Pons (tissue), 1 donor: ENCODE measurements around the gene LARP4B.

ENCODE experiments used
- DNase-seq: peaks from one replicate; pipeline ENCODE4 v3.0.0-alpha.2; 2016; ENCODE audit warnings: low spot score

Gene LARP4B

DNA sequence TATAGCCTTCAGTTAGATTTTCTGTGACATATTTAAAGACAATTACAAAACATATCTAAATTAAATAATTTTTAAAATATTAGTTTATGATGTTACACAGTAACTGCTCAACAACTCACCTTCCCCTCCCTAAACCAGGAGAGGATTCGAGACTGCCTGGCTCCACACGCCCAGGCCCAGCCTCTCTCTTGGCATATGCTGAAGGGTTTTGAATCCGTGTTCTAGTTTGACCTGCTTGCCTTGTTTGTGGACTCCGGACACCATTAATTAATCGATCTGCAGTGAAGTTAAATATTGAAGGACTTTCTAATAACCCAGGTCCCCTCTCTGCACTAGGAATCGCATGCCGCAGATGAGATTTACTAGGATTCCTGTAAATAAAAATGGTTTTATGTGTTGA is 106.6 kb downstream of the LARP4B start:
- DNase-seq, result no peak

DNA sequence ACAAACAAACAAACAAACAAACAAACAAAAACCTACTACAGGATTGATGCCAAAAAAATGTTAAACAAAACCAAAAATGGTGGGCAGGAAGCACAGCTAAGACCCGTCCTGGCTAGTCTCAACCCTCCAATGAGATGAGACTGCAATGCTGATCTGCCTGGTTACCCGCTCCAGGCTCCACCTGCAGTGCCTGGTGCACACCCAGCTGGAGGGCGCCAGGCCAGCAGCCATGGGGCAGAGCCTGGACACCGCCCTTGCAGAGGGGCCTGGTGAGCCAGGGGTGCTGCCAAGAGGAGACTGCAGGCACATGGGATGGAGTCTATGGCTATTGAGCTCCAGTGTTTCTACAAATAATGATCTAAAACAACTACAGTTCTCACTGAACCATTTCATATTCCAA is 107.0 kb downstream of the LARP4B start:
- DNase-seq, result no peak

DNA sequence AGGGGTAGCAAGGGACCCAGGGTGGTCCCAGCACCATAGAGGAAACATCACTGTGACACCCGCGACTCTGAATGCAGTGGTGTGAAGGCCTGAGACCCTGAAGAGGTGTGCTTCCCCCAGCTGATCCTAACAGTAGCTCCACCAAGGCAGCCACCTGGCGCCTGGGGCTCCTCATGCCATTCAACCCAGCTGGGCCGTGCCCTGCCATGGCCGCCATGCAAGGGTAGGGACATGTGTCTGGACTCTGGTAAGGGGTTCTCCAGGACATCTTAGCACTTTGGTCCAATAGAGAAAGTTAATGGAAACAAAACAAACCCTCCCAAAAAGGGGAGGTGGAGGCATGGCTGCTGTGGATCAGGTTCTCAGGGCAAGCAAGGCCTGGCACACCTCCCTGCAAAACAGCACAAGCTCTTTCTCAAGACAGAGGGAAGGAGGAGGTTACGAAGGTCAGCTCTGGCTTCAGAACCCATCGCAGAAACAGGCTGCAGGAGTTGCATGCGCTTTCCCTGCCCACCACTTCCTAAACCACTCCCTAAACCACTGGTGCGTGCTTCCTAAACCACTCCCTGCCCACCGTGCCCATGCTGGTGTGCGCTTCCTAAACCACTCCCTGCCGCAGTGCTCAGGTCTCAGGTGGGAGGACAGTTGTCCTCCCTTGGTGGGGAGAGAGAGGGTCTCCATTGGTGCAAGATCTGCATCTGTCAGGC is 108.7 kb downstream of the LARP4B start:
- no peak for DNase-seq

DNA sequence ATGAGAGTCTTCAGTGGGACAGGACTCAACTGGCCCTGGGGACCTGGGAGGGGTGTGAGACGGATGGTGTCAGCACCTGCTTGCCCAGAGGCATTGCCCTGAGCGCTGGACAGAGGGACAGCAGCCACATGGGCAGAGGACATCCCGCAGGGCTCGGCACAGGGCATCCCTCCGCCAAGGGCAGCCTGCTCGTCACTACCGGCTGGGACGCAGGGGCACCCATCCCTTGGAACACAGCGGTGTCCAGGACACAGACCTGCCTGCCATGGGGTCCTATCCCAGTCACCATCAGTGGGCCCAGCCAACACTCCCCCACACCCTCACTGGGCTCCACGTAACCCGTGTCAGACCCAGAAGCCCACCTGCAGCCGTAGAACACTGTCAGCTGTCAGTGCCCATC is 109.3 kb downstream of the LARP4B start:
- DNase-seq, result no peak

DNA sequence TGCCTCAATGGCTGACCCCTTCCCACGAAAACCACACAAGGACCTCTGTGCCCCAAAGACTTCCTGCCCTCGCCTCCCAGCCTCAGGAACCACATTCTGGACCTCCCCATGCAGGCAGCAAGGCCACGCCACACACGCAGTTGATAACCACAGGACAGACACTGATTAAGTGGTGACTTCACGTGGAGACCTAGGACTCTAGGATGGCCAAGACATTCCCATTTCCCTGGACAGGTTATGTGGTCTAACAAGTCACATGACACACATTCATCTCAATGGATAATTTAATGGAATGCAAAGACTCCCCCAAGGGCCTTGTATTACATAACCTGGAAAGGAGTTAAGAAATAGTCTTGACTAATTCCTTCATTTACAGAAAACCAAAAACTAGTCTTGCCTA is 110.2 kb downstream of the LARP4B start:
- DNase-seq, result no peak

DNA sequence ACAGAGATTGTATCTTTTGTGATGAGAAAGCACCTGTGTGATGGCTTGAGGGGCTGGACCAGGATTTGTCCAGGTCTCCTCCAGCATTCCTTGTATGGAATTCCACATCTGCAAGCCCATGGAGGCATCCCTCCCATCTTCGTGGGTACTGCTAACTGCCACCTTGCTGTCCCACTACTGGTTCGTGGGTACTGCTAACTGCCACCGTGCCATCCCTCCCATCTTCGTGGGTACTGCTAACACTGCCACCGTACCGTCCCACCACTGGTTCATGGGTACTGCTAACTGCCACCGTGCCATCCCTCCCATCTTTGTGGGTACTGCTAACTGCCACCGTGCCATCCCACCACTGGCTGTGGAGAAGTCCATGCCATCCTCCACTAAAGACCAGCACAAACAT is 111.7 kb downstream of the LARP4B start:
- no peak for DNase-seq

DNA sequence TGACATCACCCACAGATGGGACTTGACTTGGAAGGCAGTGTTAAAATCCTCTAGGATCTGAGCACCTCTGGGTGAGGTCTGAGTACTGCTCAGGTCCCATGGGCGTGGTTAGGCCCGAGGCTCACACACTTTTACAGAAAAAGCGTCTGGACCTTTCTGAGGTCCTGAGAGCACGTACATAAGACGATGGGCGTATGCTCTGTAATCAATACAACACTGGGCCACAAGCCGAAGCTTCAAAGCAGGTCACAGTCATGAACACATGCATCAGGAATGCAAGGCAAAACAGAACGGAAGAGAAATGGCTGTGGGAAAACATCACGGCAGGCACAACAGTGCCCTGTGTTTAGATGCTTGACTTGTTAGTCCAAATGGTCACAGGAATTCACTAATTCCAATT is 112.2 kb downstream of the LARP4B start:
- no peak for DNase-seq

DNA sequence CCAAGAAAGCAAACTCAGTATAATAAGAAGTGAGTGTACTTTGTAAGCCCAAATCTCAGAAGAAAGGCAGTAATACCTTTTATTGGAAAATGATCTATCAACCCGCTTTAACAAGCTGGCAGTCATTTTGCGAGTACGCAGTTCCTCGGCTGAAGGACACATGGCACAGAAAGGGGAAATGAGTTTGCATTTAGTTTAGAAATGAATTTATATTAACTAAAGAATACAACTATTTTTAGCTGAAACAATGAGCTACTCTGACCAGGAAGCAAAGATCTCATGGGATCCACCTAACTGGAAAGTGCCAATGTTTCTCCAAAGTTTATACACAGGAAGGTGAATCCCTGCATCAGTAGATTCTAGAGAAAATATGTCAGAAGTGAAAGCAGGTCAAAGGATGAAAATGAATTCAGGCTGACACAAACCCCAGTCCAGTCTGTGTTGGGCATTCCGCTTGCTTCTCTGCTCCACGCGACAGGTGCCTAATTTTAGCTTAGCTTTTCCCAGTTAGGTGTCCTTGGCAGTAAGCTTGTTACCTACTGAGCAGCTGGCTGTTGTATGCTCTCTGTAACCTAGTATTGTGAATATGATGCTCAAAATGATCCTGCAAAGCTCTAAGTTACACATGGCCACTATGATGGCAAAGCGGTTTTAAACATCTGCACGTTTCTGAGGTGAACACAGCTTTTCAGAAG is 112.8 kb downstream of the LARP4B start:
- no peak for DNase-seq

DNA sequence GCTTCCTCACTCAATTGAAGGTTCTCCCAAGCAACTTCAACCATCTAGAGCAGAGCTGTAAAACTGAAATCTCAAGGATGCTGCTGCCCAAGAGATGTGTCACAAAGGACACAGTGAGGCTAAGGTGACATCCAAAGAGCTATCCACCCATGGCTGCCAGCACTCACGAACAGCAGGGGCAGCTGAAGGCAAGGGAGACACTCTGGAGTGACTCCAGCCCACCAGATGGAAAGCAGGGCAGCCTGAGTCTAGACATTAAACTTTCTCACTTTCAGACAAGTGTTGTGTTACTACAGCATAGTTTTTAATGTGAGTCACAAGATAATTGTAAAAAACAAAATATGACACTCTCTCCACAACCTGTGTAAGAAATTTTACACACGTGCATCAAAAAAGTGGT is 113.5 kb downstream of the LARP4B start:
- no peak for DNase-seq

DNA sequence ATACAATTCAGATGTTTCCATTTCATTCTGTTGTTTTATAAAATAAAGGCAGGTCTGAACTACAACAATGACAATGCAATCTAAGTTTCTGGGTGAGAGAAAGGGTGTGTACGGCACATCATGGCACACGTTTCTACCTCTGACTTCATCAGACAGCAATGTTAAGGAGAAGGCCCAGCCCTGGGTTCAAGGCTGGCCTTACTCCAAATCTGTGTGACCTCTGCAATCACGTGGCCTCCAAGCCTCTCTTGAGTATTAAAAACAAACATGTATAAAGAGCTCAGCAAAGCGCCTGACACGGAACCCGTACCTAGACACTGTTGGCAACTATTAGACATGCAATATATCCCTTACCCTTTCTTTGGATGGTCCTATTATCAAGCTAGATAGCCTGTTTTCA is 114.1 kb downstream of the LARP4B start:
- DNase-seq, result no peak

DNA sequence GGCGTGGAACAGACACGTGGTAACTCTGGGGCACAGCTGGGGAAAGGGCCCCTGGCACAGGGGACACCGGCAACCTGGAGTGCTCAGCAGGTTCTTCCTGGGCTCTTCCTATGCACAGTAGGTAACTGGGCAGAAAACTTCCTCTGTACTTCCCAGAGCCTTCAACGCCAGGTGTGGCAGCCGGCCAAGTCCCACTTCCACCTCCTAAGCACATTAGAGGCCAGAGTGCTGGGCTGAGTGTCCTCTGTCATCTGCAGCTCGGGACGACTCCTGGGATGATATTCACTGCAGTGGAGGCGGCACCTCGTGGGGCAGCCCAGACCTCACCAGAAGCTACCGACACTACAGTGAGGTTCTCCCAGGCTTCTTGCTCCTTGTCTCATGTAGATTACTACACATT is 114.5 kb downstream of the LARP4B start:
- DNase-seq, result no peak

DNA sequence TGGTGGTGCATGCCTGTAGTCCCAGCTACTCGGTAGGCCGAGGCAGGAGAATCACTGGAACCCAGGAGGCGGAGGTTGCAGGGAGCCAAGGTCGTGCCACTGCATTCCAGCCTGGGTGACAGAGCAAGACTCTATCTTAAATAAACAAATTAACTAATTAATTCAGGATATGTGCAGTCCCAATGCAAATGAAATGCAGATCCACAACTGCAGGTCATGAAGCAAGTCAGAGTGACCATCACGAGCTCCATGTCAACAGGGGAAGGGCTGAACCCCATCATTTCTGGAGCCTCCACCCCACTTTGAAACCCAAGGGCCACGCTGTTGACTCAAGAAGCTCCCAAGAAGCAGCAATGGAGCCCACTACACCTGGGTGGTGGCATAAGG is 115.4 kb downstream of the LARP4B start:
- DNase-seq, result no peak

DNA sequence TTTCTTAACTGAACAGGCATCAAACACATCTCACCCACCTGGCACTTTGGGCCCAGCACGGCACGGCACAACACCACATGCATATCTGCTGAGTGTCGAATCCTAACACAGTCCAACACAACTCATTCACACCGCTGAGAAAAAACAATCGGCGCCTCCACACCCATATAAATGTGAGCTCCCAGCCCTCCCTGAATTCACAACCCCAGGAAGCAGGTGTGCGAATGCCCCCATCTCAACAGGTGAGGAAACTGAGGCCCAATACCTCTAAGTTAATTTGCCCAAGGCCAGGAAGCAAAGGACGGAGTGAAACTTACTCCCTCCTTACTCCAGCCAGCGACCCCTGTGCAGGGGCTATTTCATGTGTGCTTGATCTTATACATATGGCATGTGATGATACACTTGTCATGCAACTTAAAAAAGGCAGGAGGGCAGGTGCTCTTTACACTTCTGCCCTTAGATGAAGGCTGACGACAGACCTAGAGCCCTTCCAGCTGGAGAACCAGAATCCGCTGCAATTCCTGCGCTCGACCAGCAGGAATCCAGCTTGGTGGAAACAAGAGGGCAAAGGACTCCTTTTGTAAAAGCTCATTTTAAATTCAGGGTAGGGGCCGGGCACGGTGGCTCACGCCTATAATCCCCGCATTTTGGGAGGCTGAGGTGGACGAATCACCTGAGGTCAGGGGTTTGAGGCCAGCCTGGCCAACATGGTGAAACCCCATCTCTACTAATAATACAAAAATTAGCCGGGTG is 116.0 kb downstream of the LARP4B start:
- no peak for DNase-seq

DNA sequence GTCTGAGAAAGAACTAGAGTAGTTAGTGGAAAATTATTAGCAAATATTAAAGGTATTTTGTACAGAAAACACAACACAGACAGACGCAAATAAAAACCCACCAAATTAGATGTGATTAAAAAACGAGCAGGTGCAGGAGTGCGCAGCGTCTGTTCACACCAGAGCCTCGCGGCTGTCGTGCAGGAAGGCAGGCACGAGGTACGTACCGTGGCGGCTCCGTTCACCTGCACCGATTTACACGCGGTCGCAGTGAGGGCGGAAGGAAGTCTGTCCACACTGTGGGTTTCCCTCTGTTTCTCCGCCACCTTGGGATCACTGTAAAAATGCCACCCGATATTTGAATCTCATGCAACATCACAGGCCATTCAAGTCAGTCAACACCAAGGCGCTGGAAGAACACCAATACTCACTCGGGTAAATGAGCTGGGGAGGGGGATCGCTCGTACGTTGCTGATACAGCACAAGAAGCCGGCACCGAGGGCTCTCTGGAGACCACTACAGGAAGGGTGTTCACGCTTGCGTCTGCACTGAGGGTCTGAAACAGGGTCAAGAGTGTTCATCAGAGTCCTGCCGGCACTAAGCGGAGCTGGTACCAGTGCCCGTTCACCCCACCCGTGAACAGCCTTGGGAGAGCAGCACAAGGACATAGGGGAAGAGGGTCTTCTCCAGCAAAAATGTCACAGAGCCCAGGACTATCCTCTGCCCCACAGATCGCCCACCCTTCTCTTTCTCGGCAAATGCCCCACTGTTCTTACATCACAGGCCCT is 116.8 kb downstream of the LARP4B start:
- no peak for DNase-seq

DNA sequence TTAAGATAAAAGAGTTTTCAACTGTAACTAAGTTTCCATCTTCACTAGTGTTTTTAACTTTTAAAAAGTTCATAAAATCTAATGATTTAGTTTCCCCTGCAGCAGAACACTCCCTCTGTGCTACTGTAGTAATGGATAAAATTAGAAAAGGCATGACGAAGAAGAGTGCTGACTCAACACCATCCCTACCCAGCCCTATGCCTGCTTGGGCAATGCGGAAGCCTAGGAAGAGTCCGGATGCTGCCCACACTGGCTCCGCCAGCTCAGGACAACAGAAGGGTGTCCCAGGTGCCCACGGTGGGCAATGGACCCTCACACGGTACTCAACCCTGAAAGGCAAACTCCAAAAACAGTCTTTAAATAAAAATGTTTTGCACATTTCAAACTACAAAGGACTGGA is 118.2 kb downstream of the LARP4B start:
- no peak for DNase-seq

DNA sequence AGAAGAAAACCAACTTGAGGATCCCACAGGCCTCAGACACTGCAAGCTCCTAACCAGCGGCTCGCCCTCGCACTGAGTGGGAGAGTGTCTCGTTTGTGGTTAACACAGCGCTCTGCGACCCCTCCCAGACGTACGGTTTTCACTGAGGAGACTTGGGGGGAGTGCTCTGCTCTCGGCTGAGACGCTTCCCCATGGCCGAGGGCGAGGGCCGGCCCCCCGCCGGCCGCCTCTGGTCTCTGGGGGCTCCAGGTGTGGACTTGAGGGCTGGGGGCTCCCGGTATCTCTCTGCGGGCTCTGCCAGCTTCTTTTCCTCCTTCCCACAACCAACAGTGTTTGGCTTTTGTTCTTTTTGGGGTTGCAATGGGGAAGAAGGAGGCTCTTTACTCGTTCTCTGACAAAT is 118.7 kb downstream of the LARP4B start:
- no peak for DNase-seq

DNA sequence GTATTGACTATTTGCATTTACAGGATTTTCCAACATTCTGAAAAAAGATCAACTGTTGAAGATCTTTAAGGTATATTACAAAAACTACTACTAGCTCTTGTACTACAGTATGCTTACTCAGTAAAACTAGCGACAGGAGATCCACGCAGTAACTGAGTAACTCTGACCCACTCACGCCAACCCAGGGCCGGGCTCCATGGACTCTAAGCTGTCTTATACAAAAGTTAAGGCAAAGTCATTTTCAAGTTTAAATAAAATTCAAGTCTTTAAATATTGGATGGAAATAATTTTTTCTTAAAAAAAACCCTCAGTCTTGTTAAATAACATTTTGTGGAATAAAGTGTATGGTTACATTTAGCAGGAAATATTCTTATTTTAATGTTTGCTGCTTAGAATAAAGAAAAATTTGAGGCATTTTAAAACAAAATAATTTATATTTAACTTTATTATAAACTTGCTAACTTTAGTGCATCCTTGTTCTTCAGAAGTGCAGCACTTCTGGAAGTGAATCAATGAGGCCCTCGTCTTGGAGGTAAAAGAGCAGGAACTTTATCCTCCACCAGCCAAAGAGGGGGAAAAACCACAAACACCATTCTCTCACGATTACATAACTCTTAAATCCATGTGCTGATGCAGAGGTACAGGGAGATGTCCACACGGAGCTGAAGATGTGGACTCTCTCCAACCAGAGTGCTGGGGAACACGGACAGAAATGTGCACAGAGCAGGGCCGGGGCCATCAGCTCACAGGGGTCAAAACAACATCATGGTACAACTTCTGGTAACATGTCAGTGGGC is 119.9 kb downstream of the LARP4B start:
- no peak for DNase-seq

DNA sequence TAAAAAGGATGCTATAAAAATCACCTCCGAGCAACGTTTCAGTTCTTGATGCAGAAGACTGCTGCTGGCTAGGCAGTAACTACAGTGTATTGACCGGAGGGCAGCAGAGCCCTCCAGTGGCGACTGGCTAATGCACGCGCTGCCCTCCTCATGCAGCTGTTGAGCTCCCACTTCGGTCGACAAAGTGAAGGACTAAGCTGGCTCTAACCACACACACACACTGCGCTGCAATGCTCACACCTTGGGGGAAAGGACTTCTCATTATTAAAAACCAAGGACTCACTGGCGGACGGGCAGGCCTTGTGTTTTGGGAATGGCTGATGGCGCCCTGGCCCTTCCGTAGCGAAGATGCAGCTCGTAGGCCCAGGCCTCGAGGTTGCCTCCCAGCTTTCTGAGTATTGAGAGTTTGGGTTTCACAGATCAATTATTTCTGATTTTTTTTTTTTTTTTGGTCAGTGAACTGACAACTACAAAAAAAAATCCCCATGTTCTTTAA is 121.1 kb downstream of the LARP4B start:
- DNase-seq, result peak; percentile 41

DNA sequence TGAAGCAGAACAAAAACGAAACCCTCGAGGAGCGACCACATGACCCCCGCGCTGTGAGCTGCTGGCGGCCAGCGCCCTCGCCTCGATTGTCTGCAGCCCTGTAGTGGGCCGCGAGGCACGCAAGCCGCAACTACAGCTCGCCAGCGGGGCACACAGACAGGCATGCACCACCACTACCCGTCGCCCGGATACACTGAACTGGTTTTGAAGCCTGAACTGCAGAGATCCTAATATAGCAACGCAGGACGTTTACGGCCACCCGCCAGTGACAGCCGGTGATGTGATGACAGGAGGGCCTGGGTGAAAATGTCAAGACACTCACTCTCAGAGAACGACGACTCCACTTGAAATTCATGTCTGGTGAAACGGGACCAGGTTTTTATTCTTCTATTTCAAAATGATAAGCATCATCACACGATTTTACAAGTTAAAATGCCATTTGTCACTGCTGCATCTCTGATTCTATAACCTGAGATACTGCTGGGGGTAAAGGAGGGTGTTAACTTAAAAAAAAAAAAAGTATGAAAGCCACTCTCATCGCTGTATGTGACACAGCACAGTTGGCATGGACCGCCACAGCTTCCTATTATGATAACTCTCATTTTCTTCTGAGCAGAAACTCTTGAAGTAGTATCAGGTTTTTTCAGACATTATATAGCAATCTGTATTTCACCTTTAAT is 121.7 kb downstream of the LARP4B start:
- no peak for DNase-seq

DNA sequence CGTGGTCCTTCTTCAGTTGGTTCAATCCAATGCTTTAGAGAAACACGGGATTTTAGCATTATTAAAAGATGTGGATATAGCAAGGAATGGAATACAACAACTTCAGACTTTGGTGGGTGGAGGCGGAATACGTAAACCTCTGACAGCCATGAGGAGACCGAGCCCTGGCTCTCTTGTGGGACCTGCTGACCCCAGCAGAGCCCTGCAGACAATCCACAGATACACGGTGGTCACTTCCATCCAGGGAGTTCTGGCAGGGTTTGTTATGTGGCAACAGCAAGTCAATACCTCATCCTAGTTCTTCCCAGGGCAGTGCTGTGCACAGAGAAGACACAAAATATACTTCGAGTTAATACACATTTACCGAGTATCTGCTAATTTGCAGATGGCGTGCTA is 123.5 kb downstream of the LARP4B start:
- DNase-seq, result no peak
